Retinal pigment epithelial cell (primary cell): ENCODE data around the gene SLCO2A1.

ENCODE experiments used
- DNase-seq: peaks from one replicate; pipeline ENCODE4 v3.0.0-alpha.2; 2010; ENCODE audit warnings: low read depth
- H3K4me3 ChIP-seq: 2 replicates; pipeline ENCODE4 v1.5.1; 2011; ENCODE audit warnings: mild to moderate bottlenecking, low read length, control low read depth, moderate library complexity
- TF ChIP-seq, protein P1 (sequence below): conservative IDR thresholded peaks from 2 replicates; pipeline ENCODE4 v1.5.1; 2011; ENCODE audit warnings: low read depth, low read length, control low read depth, inconsistent platforms

SLCO2A1 gene

DNA sequence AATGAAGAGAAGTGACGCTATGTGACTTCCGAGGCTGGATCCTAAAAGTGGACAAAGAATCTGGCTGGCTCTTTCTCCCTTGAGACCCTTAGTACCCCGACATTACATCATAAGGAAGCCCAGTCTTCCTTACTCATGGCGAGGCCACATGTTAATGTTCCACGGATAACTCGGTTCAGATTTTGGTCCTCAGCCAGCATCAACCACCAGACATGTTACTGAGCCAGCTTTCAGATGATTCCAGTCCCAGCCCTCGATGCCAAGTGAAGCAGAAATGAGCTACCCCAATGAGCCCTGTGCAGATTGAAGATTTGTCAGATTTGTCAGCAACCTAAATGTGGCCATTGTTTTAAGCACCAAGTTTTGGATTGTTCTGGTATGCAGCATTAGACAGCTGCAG lies 46.6 kb downstream of the SLCO2A1 start:
- H3K4me3 ChIP-seq = no peak overlapping the region
- no peak for DNase-seq
- TF ChIP-seq, protein P1, sequence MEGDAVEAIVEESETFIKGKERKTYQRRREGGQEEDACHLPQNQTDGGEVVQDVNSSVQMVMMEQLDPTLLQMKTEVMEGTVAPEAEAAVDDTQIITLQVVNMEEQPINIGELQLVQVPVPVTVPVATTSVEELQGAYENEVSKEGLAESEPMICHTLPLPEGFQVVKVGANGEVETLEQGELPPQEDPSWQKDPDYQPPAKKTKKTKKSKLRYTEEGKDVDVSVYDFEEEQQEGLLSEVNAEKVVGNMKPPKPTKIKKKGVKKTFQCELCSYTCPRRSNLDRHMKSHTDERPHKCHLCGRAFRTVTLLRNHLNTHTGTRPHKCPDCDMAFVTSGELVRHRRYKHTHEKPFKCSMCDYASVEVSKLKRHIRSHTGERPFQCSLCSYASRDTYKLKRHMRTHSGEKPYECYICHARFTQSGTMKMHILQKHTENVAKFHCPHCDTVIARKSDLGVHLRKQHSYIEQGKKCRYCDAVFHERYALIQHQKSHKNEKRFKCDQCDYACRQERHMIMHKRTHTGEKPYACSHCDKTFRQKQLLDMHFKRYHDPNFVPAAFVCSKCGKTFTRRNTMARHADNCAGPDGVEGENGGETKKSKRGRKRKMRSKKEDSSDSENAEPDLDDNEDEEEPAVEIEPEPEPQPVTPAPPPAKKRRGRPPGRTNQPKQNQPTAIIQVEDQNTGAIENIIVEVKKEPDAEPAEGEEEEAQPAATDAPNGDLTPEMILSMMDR = no peak

DNA sequence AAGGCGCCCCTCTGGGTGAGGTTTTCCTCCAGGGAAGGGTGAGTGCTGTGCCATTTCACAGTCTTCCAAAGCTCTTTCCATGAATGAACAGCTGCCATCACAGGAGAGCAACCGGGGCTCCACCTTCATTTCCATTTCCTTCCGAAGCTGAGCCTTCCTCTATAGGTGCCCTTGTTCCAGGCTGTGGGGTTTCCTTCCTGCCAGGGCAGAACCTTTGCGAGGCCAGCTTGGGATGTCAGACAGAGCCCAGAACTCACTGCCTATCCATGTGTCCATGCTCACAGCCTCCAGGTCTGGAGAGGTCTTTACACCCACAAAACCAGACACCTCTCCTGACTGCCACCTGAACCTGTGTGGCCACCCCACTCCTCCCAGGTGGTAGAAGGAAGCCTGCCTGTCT lies 49.2 kb downstream of the SLCO2A1 start:
- DNase-seq = no peak
- TF ChIP-seq, protein P1 = no peak
- no peak overlapping the region for H3K4me3 ChIP-seq

DNA sequence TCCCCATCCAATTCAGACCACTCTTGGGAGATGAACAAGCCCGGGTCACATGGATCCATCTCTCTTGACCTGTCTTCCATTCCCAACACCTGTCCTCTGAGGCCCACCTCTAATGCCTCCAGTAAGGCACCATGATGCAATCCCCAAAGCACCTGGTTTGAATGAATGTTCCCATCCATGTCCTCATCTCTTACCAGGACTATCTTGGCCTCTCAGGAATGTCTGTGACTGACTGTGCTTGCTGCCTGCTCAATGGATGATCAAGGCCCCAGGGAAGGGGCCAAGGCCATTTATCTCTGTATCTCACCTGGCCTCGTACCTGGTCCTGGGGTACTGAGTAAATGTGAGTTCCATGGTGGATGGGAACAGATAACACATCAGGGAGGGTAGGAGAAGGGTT lies 49.7 kb downstream of the SLCO2A1 start:
- TF ChIP-seq, protein P1 = no peak
- DNase-seq = no peak
- H3K4me3 ChIP-seq = no peak overlapping the region

DNA sequence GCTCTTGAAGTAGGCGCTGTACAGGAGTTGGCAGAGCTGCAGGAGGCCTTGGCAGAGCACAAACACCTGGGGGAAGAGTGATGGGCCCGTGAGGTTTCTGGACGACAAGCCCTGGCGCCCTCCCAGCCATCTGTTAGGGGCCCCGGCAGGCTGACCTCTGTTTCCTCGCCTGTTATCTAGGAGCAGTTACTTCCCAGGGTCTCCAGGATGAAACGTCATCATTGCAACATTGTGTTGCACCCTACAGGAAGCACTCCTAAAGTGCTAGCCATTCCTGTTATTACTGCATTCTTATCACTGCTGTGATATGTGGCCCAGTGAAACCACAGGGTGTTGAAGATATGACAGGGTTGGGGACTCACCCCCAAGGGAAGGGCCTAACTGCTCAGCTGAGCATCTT lies 50.2 kb downstream of the SLCO2A1 start:
- DNase-seq = no peak
- TF ChIP-seq, protein P1 = no peak
- H3K4me3 ChIP-seq = no peak overlapping the region

DNA sequence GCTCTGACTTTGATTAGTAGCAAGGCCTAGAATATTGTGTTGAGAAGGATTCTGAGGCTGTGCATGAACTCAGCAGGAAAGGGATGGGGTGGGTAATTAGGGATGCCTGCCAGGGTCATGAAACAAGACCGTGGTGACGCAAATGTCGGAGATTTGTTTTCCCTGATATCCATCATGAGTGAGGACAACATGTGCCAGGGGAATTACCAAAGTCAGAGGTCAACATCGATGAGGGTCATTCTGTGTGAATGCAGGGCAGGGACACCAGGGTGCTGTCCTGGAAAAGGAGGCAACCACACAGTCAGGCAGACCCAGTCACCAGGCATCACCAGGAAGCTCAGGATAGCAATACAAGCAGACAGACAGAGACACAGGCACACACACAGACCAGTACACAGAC lies 52.2 kb downstream of the SLCO2A1 start:
- TF ChIP-seq, protein P1 = no peak
- DNase-seq = no peak
- no peak overlapping the region for H3K4me3 ChIP-seq

DNA sequence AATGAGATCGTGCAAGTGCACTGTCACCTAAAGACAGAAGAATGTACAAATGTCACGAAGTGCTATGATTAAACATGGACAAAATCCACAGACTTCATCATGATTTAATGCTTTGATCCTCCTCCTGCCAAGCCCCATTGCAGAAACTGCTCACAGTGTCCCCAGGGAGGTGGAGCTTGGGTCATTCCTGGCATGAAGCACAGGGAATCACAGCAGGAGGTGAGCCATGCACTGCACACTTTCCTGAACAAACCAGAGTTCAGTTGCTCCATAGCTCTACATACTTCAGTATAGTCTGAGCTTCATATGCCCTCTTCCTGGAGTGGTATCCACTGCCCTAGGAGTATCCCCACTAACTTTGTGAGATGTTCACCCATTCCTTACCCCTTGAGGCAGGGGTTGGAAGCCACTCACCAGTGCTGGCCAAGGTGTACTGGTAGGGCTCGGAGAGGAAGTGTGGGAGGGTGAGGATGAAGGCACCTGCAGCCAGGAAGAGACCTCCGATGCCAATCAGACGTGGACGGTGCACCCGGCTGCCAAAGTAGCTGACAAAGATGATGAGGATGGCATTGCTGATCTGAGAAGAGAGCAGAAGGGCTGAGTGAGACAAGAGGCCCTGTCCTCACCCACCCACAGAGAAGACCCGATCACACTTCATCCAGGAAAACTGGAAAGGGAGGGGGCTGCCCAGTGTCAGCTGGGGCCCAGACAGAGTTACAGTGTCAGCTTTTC lies 56.3 kb downstream of the SLCO2A1 start:
- no peak for DNase-seq

DNA sequence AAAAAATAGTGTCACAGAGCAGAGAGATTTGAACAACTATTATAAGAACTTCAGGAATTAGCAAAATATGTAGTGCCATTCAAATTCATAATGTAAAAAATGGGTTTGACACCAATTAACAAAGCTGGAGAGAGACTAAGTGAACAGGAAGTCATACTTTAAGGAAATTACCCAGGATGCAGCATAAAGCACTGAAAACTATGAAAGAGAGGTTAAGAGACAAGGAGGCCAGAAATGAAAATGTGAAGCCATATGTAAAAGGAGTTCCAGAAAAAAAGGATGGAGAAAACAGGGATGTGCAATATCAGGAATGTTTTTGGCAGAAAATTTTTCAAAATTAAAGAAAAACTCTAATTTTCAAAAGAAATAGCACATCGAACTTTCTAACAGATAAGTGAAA lies 57.6 kb downstream of the SLCO2A1 start:
- no peak for DNase-seq
- no peak overlapping the region for H3K4me3 ChIP-seq
- TF ChIP-seq, protein P1 = no peak

More for the DNA sequence above, 56.3 kb downstream of the SLCO2A1 start:
- no peak overlapping the region for H3K4me3 ChIP-seq
- TF ChIP-seq, protein P1 = no peak
